ENCODE data around the gene EIF5. TPM values are rescaled to one million over a fixed set of nuclear protein-coding genes. Genes with fewer than 3 reads are reported as not detected.

Gene EIF5
- total RNA-seq, 1 donor from 2014 or later: 483 TPM

DNA sequence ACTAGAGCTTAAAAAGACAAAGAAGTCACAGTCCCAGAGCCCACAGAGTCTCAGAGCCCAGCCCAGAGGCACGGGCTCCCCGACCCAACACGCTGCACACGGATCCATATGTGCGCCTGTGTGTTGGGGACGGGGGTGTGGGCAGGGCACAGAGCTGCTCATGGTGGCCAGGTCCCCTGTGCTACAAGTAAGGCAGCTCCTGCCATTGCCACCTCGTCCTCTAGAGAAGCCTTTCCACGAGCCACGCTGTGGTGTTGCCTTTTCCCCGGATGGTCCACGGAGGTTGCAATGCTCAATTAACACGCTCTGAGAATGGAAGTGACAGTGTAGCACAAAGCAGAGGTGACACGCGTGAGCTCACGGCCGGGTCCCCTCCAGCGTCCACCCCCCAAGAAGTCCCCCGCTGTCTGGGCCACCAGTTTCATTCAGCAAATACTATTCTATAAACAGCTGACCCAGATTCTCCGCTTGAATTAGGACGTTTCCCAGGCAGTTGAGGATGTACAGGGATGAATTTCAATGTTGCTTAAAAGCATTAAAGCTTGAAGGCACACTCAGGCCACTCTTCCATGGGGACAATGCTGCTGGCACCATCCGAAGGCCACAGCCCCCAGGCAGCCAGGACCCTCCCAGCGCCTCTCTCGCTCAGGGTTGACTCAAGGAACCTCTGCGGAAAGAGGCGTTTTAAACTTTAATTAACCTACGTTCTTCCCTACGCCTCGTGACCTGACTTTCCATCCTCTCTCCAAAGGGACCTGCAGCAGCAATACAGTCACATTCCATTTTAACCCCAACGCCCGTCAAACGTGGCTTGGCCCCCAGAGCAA, 22.7 kb upstream of the EIF5 start:
- no peak for DNase-seq (ENCODE audit: low read depth, low spot score)
- Mint-ChIP-seq H3K27ac (ENCODE audit: unreplicated experiment) (no peak overlapping the region), H3K4me1 (peaks cover 7% of the 10 kb centered on the region), H3K27me3 (ENCODE audit: low read depth) (no peaks in the 10 kb centered on the region), H3K4me3 (no peak overlapping the region), H3K36me3 (ENCODE audit: low read depth) (no peaks in the 10 kb centered on the region), H3K9me3 (no peaks in the 10 kb centered on the region)
- TF ChIP-seq, protein P1, sequence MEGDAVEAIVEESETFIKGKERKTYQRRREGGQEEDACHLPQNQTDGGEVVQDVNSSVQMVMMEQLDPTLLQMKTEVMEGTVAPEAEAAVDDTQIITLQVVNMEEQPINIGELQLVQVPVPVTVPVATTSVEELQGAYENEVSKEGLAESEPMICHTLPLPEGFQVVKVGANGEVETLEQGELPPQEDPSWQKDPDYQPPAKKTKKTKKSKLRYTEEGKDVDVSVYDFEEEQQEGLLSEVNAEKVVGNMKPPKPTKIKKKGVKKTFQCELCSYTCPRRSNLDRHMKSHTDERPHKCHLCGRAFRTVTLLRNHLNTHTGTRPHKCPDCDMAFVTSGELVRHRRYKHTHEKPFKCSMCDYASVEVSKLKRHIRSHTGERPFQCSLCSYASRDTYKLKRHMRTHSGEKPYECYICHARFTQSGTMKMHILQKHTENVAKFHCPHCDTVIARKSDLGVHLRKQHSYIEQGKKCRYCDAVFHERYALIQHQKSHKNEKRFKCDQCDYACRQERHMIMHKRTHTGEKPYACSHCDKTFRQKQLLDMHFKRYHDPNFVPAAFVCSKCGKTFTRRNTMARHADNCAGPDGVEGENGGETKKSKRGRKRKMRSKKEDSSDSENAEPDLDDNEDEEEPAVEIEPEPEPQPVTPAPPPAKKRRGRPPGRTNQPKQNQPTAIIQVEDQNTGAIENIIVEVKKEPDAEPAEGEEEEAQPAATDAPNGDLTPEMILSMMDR (conservative IDR thresholded peaks at IDR 0.05): no peak

DNA sequence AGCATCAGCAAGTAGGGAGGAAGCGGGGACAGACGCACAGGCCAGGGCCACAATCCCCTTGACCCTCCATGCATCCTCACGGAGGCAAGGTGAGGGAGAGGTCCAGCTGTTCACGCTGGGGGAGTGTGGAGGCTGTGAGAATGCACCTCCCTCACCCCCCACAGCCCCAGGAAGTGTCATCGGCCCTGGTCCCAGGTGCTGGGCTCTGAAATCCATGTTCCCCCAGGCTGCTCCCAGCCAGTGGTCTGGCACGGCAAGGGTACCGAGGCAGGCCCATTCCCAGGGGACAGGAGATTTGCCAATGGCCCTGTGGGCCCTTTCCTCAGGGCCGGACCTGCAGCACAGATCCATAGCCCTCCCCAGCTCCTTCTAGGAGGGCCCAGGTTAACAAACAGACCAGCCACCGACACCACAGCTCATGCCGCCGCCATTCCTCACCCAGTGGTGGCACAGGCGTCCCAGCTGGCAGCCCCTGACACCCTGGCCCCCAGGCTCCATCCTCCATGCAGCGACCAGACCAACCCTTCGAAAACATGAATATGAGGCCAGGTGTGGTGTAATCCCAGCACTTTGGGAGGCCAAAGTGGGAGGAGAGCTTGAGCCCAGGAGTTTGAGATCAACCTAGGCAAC, 21.9 kb upstream of the EIF5 start:
- no peak for DNase-seq (ENCODE audit: low read depth, low spot score)
- Mint-ChIP-seq H3K4me1 (peaks cover 7% of the 10 kb centered on the region), H3K4me3 (no peak overlapping the region), H3K27ac (ENCODE audit: unreplicated experiment) (no peak overlapping the region), H3K27me3 (ENCODE audit: low read depth) (no peaks in the 10 kb centered on the region), H3K36me3 (ENCODE audit: low read depth) (no peaks in the 10 kb centered on the region), H3K9me3 (no peaks in the 10 kb centered on the region)
- TF ChIP-seq, protein P1 (conservative IDR thresholded peaks at IDR 0.05): no peak

DNA sequence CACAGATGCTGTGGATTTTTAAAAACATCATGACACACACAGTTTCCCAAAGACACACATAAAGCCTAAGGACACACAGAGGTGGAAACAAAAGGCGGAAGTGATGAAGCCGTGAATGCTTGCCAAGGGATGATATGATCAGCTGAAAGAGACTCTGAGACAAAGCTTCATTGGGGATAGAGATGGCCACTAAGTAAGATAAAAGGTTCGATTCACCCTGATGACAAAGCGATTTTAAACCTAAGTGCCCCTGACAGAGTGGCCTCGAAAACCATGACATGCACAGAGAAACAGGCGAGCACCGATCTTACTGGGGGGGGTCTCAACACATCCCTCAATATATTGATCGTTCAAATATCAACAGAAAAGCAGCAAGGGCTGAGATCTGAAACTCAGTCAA, 20.3 kb upstream of the EIF5 start:
- Mint-ChIP-seq H3K4me1 (peaks cover 7% of the 10 kb centered on the region), H3K36me3 (ENCODE audit: low read depth) (no peaks in the 10 kb centered on the region), H3K9me3 (no peaks in the 10 kb centered on the region), H3K27me3 (ENCODE audit: low read depth) (no peaks in the 10 kb centered on the region), H3K27ac (ENCODE audit: unreplicated experiment) (no peak overlapping the region), H3K4me3 (no peak overlapping the region)
- TF ChIP-seq, protein P1 (conservative IDR thresholded peaks at IDR 0.05): no peak
- DNase-seq (ENCODE audit: low read depth, low spot score): no peak

DNA sequence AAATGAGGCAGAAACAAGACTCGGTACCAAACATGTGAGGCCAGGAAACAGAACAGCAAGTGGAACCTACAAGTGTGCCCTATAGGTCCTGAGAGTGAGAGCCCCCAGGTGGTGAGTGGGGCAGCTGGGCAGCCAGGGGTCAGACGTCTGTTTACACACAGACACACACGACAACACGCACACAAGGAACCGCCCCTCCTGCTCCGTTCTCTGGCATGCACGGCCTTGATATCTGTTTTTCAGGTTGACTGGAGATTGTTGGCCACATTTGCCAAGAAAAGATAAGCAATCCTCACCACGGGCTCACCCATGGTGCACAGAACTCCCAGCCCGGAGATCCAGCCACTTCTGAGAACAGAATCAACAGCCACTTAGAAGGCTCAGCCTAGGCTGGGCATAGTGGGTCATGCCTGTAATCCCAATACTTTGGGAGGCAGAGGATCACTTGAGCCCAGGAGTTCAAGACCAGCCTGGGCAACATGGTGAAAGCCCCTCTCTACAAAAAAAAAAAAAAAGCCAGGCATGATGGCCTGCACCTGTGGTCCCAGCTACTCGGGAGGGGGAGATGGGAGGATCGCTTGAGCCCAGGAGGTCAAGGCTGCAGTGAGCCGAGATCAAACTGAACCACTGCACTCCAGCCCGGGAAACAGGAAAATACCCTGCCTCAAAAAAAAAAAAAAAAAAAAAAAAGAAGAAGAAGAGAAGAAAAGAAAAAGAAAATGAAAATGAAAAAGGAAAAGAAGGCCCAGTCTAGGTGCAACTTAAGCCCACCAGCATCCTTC, 19.4 kb upstream of the EIF5 start:
- H3K4me3 Mint-ChIP-seq: no peak overlapping the region
- no peaks in the 10 kb centered on the region for H3K27me3 Mint-ChIP-seq (ENCODE audit: low read depth)
- H3K4me1 Mint-ChIP-seq: peaks cover 7% of the 10 kb centered on the region
- TF ChIP-seq, protein P1 (conservative IDR thresholded peaks at IDR 0.05): no peak
- DNase-seq (ENCODE audit: low read depth, low spot score): no peak
- no peak overlapping the region for H3K27ac Mint-ChIP-seq (ENCODE audit: unreplicated experiment)
- no peaks in the 10 kb centered on the region for H3K9me3 Mint-ChIP-seq
- no peaks in the 10 kb centered on the region for H3K36me3 Mint-ChIP-seq (ENCODE audit: low read depth)

DNA sequence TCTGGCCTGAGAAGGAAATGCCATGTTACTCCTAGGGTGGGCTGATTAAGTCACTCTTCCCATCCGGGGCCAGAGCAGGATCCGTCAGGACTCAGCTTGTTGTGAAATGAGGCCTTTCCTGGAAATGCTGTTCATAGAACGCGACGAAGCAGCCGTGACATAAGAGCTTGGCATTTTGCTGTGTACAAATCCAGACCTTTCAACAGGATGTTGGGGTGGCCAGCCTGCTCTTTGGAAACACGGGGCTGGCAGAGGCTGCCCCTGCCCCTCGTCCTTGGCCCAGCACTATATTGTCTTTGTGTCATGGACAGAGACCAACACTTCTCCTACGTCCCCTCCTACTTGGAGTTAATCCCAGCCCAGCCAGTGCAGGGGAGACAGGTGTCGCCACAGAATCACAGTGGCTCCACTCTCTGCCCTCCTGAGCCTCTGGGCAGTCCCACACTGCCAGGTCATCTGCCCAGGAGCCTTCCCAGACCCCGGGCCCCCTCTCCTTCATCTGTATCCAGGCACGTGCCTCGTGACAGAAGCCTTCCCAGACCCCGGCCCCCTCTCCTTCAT, 18.6 kb upstream of the EIF5 start:
- no peak for DNase-seq (ENCODE audit: low read depth, low spot score)
- H3K4me3 Mint-ChIP-seq: no peak overlapping the region
- no peaks in the 10 kb centered on the region for H3K27me3 Mint-ChIP-seq (ENCODE audit: low read depth)
- no peak overlapping the region for H3K27ac Mint-ChIP-seq (ENCODE audit: unreplicated experiment)
- TF ChIP-seq, protein P1 (conservative IDR thresholded peaks at IDR 0.05): no peak
- H3K9me3 Mint-ChIP-seq: no peaks in the 10 kb centered on the region
- peaks cover 7% of the 10 kb centered on the region for H3K4me1 Mint-ChIP-seq
- no peaks in the 10 kb centered on the region for H3K36me3 Mint-ChIP-seq (ENCODE audit: low read depth)

Data from neural crest cell (in vitro differentiated cells).